GM19193 (cell line): ENCODE measurements around the gene RNU4-1.
A peak's percentile ranks its signal among the peaks of the same experiment; 100 is the strongest.

ENCODE experiments used
- POLR2A ChIP-seq: IDR thresholded peaks from 4 replicates; pipeline ENCODE4 v1.6.1; 2011; ENCODE audit not compliant: insufficient read depth, insufficient read length; ENCODE audit errors: extremely low read depth

Gene RNU4-1

DNA sequence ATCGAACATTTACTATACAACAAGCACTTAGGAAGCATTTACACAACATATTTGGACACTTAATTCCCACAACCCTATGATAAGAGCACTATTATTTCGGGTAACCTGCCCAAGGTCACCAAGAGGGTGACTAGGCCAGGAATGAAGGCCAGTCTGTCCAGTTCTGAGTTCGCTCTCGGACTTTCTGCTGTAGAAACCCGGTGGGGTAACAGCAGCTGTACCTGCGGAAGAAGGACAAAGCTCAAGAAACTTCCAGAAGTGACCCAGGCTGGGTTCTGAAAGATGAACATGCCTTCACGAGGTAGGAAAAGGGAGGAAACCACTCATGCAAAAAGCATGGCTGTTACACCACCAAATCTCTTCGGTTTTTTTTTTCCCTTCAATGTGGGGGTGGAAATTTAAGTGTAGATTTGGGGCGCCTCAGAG is 23.8 kb upstream of the RNU4-1 start:
- no peak for TF ChIP-seq POLR2A

DNA sequence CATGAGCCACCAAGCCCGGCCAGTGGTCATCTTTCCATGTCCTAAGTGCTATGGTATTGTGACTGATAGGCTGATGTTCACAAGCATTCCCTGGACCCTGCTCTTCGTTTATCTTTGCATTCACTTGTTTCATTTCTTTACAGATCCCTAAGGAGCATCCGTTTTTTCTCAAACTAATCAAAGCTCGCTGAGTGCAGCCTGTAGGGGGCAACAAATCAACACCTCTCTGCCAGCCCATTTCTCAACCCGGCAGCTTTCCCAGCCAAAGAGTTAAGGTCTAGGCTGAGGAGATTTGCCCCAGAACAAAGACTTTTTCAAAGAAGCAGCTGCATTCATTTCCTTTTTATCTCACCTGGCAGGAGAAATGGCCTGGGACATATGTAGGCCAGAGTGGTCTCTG is 21.2 kb upstream of the RNU4-1 start:
- TF ChIP-seq POLR2A = no peak

DNA sequence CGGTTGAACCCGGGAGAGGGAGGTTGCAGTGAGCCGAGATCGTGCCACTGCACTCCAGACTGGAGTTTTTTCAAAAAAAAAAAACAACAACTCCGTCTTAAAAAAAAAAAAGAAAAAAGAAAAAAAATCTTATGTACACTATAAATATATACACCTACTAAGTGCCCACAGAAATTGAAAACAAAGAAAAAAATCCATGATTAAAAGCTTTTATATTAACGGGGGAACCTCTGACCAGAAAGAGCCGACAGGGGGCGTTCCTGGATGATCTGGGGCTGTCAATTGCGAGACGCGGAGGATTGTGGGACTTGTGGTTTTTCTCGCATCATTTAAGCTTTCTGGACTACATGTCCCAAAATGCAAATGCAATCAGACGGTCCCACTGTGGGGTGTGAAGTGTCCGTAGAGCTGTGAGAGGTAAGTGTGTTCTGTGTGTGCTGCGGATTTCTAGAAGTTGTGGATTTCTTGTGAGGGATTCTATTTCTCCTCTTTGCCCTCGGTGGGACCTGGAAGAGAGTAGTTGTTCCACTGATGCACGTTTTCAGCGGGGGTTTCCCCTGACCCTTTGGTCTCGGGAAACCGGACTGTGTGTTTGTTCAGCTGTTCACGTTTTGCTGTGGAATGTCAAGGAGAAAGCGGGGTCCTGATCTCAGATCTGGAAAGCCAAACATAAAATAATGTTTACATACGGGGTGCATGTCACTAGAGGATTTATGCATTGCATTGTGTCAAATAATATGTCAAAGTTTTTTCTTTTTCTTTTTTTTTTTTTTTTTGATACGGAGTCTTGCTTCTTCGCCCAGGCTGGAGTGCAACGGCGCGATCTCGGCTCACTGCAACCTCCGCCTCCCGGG is 9.2 kb upstream of the RNU4-1 start, which contains the start of gene SIRT4:
SIRT4 (plus strand) TSS at position 360 of the 854 bp plus-strand sequence. CDS start 1,241 bp downstream, outside the sequence.
- peak; percentile 39 for TF ChIP-seq POLR2A

DNA sequence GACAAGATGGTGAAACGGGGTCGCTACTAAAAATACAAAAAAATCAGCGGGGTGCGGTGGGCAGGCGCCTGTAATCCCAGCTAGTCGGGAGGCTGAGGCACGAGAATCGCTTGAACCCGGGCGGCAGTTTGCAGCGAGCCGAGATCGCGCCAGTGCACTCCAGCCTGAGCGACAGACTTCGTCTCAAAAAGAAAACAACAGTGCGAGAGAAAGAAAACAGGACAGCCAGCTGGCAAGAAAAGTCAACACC is 701 bp downstream of the RNU4-1 start:
- TF ChIP-seq POLR2A = no peak

DNA sequence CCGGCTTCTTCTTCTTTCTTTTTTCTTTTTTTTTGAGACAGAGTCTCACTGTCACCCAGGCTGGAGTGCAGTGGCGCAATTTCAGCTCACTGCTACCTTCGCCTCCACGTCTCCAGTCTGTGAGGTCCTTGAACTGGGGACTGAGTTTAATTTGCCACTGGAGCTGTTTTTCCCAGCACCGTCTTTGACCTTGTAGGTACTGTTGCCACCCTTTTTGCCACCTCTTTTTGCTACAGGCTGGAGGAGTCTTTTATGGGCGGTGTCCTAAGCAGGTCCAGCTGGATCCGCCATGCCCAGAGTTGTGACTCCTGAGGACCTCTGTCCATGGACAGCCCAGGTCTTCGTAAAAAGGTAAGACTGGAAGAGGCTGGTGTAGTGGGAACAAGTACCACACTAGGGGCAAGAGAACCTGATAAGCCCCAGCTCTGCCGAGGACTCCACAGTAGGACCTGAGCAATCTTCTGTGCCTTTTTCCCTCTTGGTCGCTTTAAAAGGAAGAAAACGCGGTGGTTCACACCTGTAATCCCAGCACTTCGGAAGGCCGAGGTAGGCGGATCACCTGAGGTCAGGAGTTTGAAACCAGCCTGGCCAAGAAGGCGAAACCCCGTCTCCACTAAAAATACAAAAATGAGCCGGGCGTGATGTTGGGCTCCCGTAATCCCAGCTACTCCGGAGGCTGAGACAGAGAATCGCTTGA is 2.3 kb downstream of the RNU4-1 start:
- no peak for TF ChIP-seq POLR2A

DNA sequence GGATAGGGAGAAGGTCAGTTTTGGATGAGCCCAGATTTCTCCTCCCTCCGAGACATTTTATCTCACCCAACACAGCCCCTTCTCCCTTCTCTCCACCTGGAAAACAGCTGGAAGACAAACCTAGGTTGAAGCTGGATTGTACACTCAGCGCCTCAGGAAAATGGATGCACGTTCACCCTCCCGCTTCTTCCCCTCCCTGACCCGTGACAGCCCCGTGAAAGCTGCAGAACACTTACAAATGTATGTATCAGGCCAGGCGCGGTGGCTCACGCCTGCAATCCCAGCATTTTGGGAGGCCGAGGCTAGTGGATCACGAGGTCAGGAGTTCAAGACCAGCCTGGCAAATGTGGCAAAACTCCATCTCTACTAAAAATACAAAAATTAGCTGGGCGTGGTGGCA is 5.5 kb downstream of the RNU4-1 start:
- no peak for TF ChIP-seq POLR2A

DNA sequence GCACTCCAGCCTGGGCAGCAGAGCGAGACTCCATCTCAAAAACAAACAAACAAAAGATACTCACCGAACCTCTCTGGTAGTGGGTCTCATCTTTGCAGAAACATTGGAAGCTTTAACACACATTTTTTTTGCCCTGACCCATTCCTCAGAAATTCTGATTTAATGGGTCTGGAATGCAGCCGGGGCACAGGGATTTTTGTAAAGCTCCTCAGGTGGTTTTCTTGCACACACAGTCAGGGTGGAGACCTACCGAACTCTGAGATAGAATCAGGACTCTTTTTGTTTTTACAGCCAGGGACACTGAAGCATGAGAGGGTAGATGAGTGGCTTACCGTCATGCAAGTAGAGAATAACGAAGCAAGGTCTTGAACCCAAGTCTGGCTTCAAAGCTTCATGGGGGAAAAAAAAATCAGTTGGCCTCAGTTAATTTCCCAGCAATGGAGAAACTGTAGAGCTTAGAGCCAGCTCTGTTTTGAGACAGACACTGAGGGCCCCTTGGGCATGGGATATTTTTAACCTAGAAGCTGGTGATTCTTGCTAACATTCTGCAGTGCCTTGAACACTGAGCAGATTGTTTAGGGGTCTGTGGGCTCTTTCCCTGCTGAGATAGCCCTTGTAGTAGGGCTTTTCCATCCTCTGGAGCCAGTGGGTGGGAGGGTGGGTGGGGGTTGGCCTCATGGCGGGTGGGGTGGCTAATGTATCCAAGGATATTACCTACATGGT is 6.1 kb downstream of the RNU4-1 start:
- TF ChIP-seq POLR2A = no peak

DNA sequence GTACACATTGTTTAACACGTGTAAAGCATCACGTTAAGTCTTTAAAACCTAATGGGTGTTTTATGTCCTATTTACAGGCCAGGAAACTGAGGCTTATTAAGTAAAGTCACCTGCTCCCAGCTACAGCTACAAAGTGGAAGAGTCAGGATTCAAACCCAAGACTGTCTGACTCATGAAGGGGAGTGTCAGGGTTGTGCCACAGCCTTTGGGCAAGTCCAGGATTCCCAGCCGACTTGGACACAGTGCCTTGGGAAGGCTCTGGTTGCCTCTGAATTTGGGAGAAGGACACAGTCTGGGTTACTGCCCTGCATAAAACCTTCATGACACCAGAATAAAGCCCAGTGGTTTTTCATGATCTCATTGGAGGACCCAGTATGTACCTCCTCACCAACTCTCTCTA is 8.7 kb downstream of the RNU4-1 start:
- no peak for TF ChIP-seq POLR2A

DNA sequence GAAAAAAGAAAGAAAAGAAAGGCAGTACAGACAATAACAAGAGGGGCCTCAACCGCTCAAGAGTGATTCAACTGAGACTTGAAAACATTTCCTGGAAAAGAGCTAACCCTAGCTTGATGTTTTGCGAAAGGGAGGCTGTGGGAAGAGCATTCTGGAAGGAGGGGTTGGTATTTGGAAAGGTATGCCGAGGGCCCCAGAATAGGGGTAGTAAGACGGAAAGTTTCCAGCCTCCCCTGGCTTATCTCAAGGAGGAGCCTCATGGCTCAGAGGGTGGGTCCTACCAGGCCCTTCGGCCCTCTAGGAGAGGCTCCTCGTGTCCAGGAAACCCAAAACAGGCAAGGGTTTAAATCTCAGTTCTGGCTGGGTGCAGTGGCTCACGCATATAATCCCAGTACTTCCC is 9.7 kb downstream of the RNU4-1 start:
- no peak for TF ChIP-seq POLR2A

DNA sequence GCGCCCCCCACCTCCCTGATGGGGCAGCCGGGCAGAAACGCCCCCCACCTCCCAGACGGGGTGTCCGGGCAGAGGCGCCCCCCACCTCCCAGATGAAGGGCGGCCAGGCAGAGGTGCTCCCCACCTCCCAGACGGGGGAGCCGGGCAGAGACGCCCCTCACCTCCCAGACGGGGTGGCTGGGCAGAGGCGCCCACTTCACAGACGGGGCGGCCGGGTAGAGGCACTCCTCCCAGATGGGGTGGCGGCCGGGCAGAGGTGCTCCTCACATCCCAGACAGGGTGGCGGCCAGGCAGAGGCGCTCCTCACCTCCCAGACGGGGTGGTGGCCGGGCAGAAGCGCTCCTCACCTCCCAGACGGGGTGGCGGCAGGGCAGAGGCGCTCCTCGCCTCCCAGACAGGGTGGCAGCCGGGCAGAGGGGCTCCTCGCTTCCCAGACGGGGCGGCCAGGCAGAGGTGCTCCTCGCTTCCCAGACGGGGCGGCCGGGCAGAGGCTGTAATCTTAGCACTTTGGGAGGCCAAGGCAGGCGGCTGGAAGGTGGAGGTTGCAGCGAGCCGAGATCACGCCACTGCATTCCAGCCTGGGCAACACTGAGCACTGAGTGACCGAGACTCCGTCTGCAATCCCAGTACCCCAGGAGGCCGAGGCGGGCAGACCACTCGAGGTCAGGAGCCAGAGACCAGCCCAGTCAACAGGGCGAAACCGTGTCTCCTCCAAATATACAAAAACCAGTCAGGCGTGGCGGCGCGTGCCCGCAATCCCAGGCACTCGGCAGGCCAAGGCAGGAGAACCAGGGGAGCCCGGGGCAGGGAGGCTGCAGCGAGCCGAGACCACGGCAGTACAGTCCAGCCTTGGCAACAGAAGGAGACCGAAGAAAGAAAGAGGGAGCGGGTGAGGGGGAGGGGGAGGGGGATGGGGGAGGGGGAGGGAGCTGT is 14.6 kb downstream of the RNU4-1 start:
- no peak for TF ChIP-seq POLR2A

DNA sequence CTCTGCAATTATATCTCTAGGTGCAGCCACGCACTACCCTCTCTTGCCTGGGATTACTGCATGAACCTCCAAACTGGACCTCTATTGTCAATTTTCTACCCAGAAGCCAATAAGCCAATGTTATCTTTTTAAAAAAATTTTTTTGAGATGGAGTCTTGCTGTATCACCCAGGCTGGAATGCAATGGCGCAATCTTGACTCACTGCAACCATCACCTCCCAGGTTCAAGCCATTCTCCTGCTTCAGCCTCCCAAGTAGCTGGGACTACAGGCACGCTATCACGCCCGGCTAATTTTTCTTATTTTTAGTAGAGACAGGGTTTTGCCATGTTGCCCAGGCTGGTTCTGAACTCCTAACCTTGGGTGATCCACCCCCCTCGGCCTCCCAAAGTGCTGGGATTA is 16.3 kb downstream of the RNU4-1 start:
- no peak for TF ChIP-seq POLR2A

DNA sequence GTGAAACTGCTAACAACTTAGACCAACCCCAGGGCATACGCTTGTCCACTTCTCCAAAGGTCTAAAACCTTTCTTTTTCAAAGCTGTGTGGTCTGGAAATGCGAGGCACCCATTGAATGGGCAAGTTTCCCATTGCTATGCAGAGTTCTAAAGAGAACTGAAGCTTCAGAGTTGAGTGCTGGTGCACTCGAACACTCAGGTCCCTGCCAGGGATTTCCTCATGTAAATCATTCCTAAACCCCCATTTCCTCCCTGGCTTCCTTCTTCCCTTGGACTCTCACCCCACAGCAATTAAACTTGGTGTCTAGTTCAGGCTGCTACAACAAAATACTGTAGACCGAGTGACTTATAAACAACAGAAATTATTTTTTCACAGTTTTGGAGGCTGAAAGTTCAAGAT is 25.3 kb downstream of the RNU4-1 start:
- TF ChIP-seq POLR2A = no peak

DNA sequence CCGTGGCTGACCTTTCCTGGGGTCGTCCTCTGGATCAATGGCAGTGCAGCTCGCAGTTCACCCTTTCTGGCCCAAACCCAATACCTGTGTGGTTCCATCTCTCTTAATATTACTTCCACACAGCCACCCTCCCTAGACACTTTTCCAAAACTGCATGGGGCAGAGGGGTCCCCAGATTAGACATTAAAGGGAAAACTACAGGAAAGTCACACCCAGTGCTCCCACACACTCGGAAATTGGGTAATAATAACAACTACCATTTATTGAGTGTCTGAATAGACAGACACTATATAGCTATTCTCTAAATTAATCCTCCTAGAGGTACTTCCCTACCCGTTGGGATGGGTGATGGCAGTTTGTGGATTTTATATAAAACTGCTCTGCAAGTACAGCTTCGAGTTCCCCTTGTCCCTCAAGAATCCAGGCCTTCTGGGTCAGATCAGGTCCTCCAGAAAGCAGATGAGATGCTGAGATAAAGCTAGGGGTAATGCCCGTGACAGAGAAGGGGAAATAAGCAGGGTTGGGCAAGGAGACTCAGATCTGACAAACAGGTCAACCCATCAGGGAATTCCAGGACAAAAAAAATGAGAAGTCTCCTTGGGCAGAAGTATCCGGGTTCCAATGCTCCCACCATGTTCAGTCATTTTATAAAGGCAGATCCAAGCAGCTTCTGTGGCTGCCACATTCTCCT is 26.7 kb downstream of the RNU4-1 start:
- no peak for TF ChIP-seq POLR2A
